ENCODE measurements around the gene USP30. TPM values are rescaled to one million over a fixed set of nuclear protein-coding genes. Genes with fewer than 3 reads are reported as not detected.

Gene USP30
- total RNA-seq, 4 donors from 2014 or later: 6.4 to 21.2 (median 13.3) TPM

GRCh38 chr12:109014984-109015765, 37.2 kb upstream of the USP30 start:
- no peaks in the 10 kb centered on the region for H3K36me3 ChIP-seq
- in situ Hi-C loops (cut with MboI; ENCODE audit: low sequenced_read_pairs in 4 of 4) (no loop called here), intact Hi-C loops (cut with DNase I; ENCODE audit: low total_unique reads) (no loop called here)
- no peaks in the 10 kb centered on the region for H3K9me3 ChIP-seq
- H3K27me3 ChIP-seq: no peaks in the 10 kb centered on the region
- TF ChIP-seq POLR2A (IDR thresholded peaks at IDR 0.05) (no peak), CTCF (IDR thresholded peaks at IDR 0.05 in 4 of 5, conservative IDR thresholded peaks at IDR 0.05 in 1 of 5) (no peak)
- H3K4me3 ChIP-seq: no peak overlapping the region
- no peak for DNase-seq
- H3K27ac ChIP-seq: no peak overlapping the region
- no peaks in the 10 kb centered on the region for H3K4me1 ChIP-seq
- ATAC-seq: no peak

GRCh38 chr12:109016016-109016415, 36.4 kb upstream of the USP30 start:
- Histone ChIP-seq H3K27ac (no peak overlapping the region), H3K4me3 (no peak overlapping the region), H3K4me1 (no peaks in the 10 kb centered on the region), H3K27me3 (no peaks in the 10 kb centered on the region), H3K36me3 (no peaks in the 10 kb centered on the region), H3K9me3 (no peaks in the 10 kb centered on the region)
- DNase-seq: no peak
- no peak for ATAC-seq
- in situ Hi-C loops (cut with MboI; ENCODE audit: low sequenced_read_pairs in 4 of 4) (no loop called here), intact Hi-C loops (cut with DNase I; ENCODE audit: low total_unique reads) (no loop called here)
- TF ChIP-seq POLR2A (IDR thresholded peaks at IDR 0.05) (no peak), CTCF (IDR thresholded peaks at IDR 0.05 in 4 of 5, conservative IDR thresholded peaks at IDR 0.05 in 1 of 5) (no peak)

- no peaks in the 10 kb centered on the region for H3K9me3 ChIP-seq
- intact Hi-C loops (cut with DNase I; ENCODE audit: low total_unique reads): no loop called here
- ATAC-seq (no peak), DNase-seq (no peak)
- in situ Hi-C loops (cut with MboI; ENCODE audit: low sequenced_read_pairs in 4 of 4): no loop called here
- no peaks in the 10 kb centered on the region for H3K4me1 ChIP-seq
- H3K4me3 ChIP-seq: no peak overlapping the region
- TF ChIP-seq CTCF (IDR thresholded peaks at IDR 0.05 in 4 of 5, conservative IDR thresholded peaks at IDR 0.05 in 1 of 5) (no peak), POLR2A (IDR thresholded peaks at IDR 0.05) (no peak)
- H3K36me3 ChIP-seq: no peaks in the 10 kb centered on the region
- H3K27me3 ChIP-seq: no peaks in the 10 kb centered on the region
- H3K27ac ChIP-seq: no peak overlapping the region
These were observed 35.4 kb upstream of the USP30 start for GRCh38 chr12:109016978-109017377.

- Histone ChIP-seq H3K27me3 (no peaks in the 10 kb centered on the region), H3K4me3 (no peak overlapping the region), H3K4me1 (no peaks in the 10 kb centered on the region), H3K36me3 (no peaks in the 10 kb centered on the region), H3K9me3 (no peaks in the 10 kb centered on the region), H3K27ac (no peak overlapping the region)
- ATAC-seq (no peak), DNase-seq (no peak)
- intact Hi-C loops (cut with DNase I; ENCODE audit: low total_unique reads) (no loop called here), in situ Hi-C loops (cut with MboI; ENCODE audit: low sequenced_read_pairs in 4 of 4) (no loop called here)
- no peak for TF ChIP-seq POLR2A (IDR thresholded peaks at IDR 0.05)
- TF ChIP-seq CTCF (IDR thresholded peaks at IDR 0.05 in 4 of 5, conservative IDR thresholded peaks at IDR 0.05 in 1 of 5): no peak
These were observed 34.1 kb upstream of the USP30 start for GRCh38 chr12:109018296-109018695.
